ENCODE results near the gene CRIP2. TPM values are rescaled to one million over a fixed set of nuclear protein-coding genes. Genes with fewer than 3 reads are reported as not detected.

The CRIP2 gene
- total and polyA plus RNA-seq, 2 experiments from 2014 or later: 3.4 to 9.6 TPM

DNA sequence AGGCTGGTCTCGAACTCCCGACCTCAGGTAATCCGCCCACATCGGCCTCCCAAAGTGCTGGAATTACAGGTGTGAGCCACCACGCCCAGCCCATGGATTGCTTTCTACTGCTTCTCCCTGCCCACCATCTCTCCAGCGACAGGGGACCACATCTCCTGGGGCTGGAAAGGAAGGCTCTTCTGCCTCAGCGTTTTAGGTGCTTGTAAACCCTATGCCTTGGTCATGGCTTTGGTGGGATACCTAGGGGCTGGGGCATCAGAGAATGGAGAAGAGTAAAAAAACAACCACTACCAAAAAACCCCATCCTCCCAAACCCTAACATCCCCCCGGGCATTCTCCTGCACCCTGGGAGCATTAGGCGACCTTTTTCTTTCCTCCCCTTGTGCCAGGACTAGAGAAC is 50.7 kb downstream of the CRIP2 start (continued):
- no peak for TF ChIP-seq ETS1 (IDR thresholded peaks at IDR 0.05)
- TF ChIP-seq POLR2AphosphoS5 (IDR thresholded peaks at IDR 0.05; ENCODE audit: low read depth): no peak
- no peak for TF ChIP-seq NANOG (IDR thresholded peaks at IDR 0.05; ENCODE audit: borderline replicate concordance)
- TF ChIP-seq, protein P1, sequence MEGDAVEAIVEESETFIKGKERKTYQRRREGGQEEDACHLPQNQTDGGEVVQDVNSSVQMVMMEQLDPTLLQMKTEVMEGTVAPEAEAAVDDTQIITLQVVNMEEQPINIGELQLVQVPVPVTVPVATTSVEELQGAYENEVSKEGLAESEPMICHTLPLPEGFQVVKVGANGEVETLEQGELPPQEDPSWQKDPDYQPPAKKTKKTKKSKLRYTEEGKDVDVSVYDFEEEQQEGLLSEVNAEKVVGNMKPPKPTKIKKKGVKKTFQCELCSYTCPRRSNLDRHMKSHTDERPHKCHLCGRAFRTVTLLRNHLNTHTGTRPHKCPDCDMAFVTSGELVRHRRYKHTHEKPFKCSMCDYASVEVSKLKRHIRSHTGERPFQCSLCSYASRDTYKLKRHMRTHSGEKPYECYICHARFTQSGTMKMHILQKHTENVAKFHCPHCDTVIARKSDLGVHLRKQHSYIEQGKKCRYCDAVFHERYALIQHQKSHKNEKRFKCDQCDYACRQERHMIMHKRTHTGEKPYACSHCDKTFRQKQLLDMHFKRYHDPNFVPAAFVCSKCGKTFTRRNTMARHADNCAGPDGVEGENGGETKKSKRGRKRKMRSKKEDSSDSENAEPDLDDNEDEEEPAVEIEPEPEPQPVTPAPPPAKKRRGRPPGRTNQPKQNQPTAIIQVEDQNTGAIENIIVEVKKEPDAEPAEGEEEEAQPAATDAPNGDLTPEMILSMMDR (conservative IDR thresholded peaks at IDR 0.05; ENCODE audit: low read depth in 2 of 2): no peak
- TF ChIP-seq ZNF114 (CRISPR knock-in tag; IDR thresholded peaks at IDR 0.05): no peak
- TF ChIP-seq, protein P2, sequence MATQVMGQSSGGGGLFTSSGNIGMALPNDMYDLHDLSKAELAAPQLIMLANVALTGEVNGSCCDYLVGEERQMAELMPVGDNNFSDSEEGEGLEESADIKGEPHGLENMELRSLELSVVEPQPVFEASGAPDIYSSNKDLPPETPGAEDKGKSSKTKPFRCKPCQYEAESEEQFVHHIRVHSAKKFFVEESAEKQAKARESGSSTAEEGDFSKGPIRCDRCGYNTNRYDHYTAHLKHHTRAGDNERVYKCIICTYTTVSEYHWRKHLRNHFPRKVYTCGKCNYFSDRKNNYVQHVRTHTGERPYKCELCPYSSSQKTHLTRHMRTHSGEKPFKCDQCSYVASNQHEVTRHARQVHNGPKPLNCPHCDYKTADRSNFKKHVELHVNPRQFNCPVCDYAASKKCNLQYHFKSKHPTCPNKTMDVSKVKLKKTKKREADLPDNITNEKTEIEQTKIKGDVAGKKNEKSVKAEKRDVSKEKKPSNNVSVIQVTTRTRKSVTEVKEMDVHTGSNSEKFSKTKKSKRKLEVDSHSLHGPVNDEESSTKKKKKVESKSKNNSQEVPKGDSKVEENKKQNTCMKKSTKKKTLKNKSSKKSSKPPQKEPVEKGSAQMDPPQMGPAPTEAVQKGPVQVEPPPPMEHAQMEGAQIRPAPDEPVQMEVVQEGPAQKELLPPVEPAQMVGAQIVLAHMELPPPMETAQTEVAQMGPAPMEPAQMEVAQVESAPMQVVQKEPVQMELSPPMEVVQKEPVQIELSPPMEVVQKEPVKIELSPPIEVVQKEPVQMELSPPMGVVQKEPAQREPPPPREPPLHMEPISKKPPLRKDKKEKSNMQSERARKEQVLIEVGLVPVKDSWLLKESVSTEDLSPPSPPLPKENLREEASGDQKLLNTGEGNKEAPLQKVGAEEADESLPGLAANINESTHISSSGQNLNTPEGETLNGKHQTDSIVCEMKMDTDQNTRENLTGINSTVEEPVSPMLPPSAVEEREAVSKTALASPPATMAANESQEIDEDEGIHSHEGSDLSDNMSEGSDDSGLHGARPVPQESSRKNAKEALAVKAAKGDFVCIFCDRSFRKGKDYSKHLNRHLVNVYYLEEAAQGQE (IDR thresholded peaks at IDR 0.05; ENCODE audit: unreplicated experiment): no peak

DNA sequence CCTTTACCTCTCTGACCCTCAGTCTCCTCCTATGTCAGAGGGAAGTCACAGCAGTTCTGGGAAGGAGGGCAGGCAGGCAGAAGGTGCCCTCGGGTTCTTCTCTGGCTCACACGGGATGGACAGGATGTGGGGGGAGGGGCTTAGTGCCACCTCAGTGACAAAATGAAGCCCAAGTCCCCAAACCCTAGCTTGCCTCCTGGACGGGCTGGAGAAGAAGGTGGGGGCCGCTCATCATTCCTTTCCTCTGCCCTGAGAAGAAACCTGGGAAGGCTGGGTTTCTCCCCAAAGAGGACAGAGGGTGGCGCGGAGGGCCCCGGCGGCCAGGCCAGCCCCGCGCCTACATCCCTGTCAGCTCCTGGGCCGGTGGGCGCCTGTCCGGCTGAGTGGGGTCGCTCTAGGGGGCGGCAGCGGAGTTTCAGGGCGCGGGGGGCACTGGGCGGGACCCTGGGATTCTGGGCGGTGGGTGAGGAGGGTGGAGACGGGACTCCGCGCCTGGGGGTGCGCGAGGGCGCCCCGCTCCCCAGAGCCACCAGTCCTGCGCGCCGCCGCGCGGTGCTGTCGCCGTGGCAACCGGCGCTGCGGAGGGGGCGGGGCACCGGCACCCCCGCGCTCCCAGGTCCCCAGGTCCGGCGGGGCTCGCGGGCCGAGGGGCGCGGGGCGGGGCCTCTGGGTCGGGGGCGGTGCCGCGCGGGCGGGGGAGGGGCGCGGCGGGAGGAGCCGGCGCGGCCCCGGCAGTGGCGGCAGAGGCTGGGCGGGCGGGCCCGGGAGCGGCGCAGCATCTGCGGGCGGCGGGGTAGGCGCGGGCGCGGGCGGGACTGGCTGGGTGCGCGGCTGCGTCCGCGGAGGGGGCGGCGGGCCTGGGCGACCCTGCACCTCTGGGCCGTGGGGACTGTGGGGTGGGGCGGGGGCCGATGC is 51.5 kb downstream of the CRIP2 start, which contains the start of gene TMEM121:
TMEM121 (plus strand) TSS at position 723 of the 915 bp plus-strand sequence. CDS start 2,252 bp downstream, outside the sequence.
- Mint-ChIP-seq H3K9me3 (no peaks in the 10 kb centered on the region; the same call in 1 of the 3 replicates), H3K4me1 (peaks cover 3% of the 10 kb centered on the region; the same call in 1 of the 3 replicates), H3K27ac (no peak within 1 kb of the TSS), H3K36me3 (ENCODE audit: low read depth) (no peaks in the 10 kb centered on the region), H3K4me3 (peak within 1 kb of the TSS; percentile 61), H3K27me3 (ENCODE audit: insufficient read depth, low read depth, poor library complexity) (peaks cover 33% of the 10 kb centered on the region)
- Histone ChIP-seq H2AFZ (peak within 1 kb of the TSS; percentile 94), H3K79me2 (replicated peaks; ENCODE audit: insufficient read depth) (no peaks in the 10 kb centered on the region), H3K9me2 (ENCODE audit: insufficient read depth) (no peaks in the 10 kb centered on the region), H3K27me3 (ENCODE audit: insufficient read depth) (peaks cover 46% of the 10 kb centered on the region), H3K4me3 (peak within 1 kb of the TSS; percentile 64), H3K27ac (ENCODE audit: low read depth) (no peak within 1 kb of the TSS), H3F3A (replicated peaks; ENCODE audit: low read depth) (no peaks in the 10 kb centered on the region), H3K4me2 (peak within 1 kb of the TSS; percentile 84), H3K4me1 (ENCODE audit: insufficient read depth) (no peaks in the 10 kb centered on the region), H3K36me3 (ENCODE audit: insufficient read depth) (no peaks in the 10 kb centered on the region), H4K20me1 (replicated peaks; ENCODE audit: insufficient read depth) (no peaks in the 10 kb centered on the region)
- peak; percentile 68 for DNase-seq (ENCODE audit: low spot score)
- ATAC-seq: peak; percentile 45
- TF ChIP-seq ZNF331 (CRISPR knock-in tag; IDR thresholded peaks at IDR 0.05; ENCODE audit: low read depth) (no peak), ZNF462 (CRISPR knock-in tag; IDR thresholded peaks at IDR 0.05) (no peak), POLR2AphosphoS5 (IDR thresholded peaks at IDR 0.05; ENCODE audit: low read depth) (no peak), EZH2 (IDR thresholded peaks at IDR 0.05; ENCODE audit: low read depth, unreplicated experiment) (no peak), JUNB (IDR thresholded peaks at IDR 0.05; ENCODE audit: unreplicated experiment) (no peak)

Measured in GM23338 (cell line).